HG03025 (cell line): ENCODE measurements around the gene CDHR1.
A peak's percentile ranks its signal among the peaks of the same experiment; 100 is the strongest.
"Not testable (repeated sequence)": the region's sequence is repeated elsewhere in the genome, so short reads cannot be mapped to it uniquely, and the experiment has no call there.

Experiments used
- ATAC-seq: cut with Tn5 transposase; IDR thresholded peaks from one replicate; pipeline ENCODE4 v1.9.1; 2021; ENCODE audit warnings: mild to moderate bottlenecking, moderate library complexity; ENCODE audit not compliant: unreplicated experiment, low FRiP score

CDHR1 gene

DNA sequence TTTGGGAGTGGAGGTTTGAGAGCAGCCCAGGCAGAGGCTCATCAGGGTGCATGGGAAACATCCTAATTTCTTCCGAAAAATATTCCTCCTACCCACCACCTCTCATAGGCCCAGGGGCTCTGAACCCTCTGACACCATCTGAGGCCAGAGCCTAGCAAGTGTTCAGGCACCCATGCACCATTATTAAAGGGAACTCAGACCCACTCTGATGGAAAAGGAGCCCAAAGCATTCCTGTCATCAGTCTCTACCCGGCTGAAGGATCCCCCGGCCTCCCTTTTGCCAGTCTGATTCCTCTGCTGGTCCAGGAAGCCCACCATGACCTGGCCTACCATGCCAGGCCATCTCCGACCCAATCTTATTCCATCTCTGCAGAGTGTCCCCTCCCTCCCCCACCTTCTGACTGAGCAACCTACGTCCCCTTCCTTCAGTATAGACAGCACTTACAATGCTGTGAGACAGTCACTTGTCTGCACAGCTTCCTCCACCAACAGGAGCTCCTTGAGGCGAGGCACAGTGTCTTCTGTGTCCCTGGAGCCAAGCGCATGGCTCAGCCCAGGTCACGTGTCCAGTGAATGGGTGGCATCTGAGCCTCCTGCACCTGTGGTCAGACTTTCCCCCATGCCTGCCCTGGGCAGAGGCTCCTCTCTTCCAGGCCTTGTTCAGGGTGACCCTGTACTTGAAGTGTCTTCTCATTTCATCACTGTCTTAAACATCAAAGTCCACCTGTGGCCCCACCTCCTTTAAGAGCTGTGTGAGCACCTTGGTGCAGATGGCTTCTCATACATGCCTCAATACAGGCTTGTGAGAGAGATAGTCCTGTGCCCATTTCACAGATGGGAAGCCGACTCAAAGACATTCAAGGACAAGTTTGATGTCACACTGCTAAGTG, 21.6 kb upstream of the CDHR1 start:
- ATAC-seq, result peak; percentile 60

DNA sequence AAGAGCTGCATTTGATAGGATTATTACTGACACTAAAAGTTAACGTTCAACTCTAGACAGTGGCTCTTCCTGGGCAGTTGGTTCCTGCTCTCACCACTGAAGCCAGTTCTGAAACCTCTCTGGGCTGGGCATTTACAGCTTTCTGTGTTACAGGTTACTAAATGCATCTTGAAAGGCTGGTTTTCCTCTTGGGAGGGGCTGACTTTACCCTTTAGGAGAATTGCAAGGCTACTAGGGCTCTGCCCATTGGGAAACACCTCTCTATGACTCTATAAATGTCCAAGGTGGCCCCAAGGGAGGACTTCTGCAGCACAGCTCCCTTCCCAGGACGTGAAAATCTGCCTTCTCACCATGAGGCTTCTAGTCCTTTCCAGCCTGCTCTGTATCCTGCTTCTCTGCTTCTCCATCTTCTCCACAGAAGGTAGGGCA, 20.8 kb upstream of the CDHR1 start, which contains the start of gene GPR15LG:
Gene GPR15LG, plus strand, starts transcription at position 301 of the 429 bp plus-strand sequence. Its CDS starts 51 bp downstream, at position 352.
- ATAC-seq, result no peak

GRCh38 chr10:84175436-84175835, 18.9 kb upstream of the CDHR1 start:
- no peak for ATAC-seq

DNA sequence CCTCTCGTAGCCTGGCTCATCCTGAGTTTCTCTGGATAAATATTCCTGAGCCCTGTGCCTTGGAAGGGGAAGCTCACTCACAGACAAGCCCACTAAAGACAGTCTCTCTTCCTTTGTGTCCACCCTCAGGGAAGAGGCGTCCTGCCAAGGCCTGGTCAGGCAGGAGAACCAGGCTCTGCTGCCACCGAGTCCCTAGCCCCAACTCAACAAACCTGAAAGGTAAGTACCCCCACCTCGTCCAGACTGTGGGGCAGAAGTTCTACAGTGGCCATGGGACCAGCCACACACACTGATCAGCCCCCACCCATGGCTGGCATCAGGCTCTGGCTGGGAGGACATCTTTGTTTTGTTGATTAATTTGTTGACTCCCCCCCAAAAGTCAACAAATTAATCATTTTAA, 18.0 kb upstream of the CDHR1 start:
- ATAC-seq, result no peak

GRCh38 chr10:84176836-84177474, 17.4 kb upstream of the CDHR1 start:
- no peak for ATAC-seq

DNA sequence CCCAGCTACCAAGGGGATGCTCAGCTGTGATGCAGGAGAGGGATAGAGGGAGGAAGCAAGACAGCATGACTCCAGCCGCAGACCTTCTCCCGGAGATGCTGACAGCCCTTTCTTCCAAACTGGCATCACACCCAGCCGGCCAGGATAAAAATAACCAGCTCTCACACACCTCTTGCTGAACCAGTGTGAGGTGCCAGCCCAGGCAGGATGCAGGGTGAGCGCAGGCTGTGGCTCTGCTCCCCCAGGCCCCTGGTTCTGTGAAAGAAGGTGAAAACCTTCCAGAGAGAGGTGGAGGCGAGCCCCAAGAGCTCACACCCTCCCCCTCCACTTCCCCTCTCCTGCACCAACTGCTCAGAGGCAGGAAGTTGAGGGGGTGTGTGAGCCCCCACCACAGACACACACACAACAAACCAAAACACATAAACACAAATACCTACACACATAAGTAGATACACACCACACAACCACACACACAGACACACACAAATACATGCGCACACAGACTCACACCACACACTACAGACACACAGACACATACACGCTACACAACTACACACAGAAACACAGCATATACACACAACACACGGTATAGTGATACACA, 16.7 kb upstream of the CDHR1 start:
- peak; percentile 38 for ATAC-seq

GRCh38 chr10:84178160-84178609, 16.2 kb upstream of the CDHR1 start:
- no peak for ATAC-seq

- peak; percentile 91 for ATAC-seq
Measured at GRCh38 chr10:84179059-84179710, 15.2 kb upstream of the CDHR1 start.

DNA sequence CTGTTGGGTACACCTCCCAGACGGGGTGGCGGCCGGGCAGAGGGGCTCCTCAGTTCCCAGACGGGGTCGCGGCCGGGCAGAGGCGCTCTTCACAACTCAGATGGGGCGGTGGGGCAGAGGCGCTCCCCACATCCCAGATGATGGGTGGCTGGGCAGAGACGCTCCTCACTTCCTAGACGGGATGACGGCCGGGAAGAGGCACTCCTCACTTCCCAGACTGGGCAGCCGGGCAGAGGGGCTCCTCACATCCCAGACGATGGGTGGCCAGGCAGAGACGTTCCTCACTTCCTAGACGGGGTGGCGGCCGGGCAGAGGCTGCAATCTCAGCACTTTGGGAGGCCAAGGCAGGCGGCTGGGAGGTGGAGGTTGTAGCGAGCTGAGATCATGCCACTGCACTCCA, 14.0 kb upstream of the CDHR1 start:
- ATAC-seq, result not testable (repeated sequence)

GRCh38 chr10:84181631-84182030, 12.7 kb upstream of the CDHR1 start:
- no peak for ATAC-seq

DNA sequence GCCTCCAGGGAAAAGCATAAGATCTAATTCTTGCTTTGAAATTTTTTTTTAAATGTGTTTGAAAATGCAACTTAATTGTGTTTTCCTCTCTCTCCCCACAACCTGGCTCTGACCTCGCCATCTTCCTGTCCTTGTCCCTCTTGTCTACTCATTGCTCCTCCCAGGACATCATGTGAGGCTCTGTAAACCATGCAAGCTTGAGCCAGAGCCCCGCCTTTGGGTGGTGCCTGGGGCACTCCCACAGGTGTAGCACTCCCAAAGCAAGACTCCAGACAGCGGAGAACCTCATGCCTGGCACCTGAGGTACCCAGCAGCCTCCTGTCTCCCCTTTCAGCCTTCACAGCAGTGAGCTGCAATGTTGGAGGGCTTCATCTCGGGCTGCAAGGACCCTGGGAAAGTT, 9.8 kb upstream of the CDHR1 start:
- ATAC-seq, result no peak

GRCh38 chr10:84185526-84186175, 8.7 kb upstream of the CDHR1 start:
- no peak for ATAC-seq

GRCh38 chr10:84188815-84189214, 5.5 kb upstream of the CDHR1 start:
- ATAC-seq, result no peak

DNA sequence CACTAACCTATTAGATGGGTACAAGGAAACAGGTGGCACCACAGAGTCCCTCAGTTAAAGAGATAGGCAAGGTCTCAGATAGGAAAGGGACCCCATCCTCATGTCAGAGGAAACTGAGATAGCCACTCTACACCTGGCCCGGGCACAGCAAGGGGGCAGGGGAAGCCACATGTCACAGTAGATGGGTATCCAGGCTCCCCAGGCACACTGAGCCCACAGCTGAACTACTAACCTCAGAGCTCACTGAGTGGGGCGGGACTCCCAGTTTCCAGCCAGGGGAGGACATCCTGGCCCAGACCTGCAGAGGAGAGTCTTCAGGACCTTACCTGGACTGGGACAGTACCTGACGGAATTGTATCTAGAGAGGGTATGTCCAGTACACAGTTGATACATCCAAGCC, 3.7 kb upstream of the CDHR1 start:
- ATAC-seq, result no peak

GRCh38 chr10:84191106-84191505, 3.2 kb upstream of the CDHR1 start:
- ATAC-seq, result no peak

- no peak for ATAC-seq
Measured at GRCh38 chr10:84193327-84193726, 1.0 kb upstream of the CDHR1 start.

GRCh38 chr10:84193846-84194423, 402 bp upstream of the CDHR1 start:
- ATAC-seq, result peak; percentile 4

DNA sequence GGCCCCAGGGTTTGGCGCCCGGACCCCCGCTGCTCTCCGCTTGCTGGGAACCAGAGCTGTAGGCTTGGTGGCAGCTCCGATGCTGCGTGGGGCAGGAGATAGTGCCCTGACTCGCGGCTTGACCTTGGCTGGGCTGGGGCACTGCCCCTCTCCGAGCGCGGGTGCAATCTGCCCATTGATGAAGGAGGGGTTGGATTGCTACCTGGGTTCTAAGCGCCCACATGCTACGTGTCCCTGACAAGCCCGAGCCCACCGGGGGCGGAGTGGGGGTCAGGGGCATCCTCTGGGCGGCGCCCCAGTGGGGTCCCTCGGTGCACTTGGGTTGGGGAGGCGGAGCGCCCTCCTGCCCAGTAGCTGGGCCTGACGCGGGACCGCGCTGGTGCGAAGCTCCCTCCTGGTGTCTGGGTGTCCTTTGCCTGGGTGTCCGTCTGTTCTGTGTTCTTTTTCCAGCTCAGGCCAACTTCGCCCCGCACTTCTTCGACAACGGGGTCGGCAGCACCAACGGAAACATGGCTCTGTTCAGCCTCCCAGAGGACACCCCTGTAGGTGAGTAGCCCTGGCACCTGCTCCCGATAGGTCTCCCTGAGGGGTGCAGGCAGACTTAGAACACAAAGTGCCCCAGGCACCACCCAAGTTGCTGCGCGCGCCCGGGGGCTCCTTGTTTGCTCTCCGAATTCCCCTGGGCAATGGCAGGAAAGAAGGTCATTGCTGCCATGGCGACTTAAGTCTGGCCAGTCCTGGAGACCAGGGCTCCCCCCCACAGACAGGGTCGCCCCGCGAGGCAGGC, 900 bp downstream of the CDHR1 start:
- no peak for ATAC-seq

GRCh38 chr10:84196083-84196482, 1.7 kb downstream of the CDHR1 start:
- no peak for ATAC-seq
